Kidney (tissue), 14 donors: Measurements from ENCODE around the gene SLC35F1. TPM values are rescaled to one million over a fixed set of nuclear protein-coding genes. Genes with fewer than 3 reads are reported as not detected.

ENCODE experiments used
- DNase-seq, 5 donors: peaks; one replicate each; pipeline ENCODE4 v3.0.0-alpha.2; 2013 to 2020
- FAIRE-seq: peaks from 2 replicates; lab custom pipeline; 2012; peaks lifted over from hg19 to GRCh38; lab: Jason Lieb, UNC
- H3K27ac ChIP-seq, 2 donors: one replicate each; pipeline ENCODE4 v1.7.0; 2013; ENCODE audit warnings: low read depth in 2 of 2, low read length in 2 of 2, inconsistent platforms in 1 of 2
- H3K27me3 ChIP-seq: one replicate; pipeline ENCODE4 v1.7.1; 2013; ENCODE audit warnings: low read length, inconsistent platforms; ENCODE audit not compliant: control insufficient read depth, insufficient read depth
- H3K36me3 ChIP-seq, 3 donors: one replicate each; pipeline versions ENCODE4 v1.7.0 to v1.7.1; 2013; ENCODE audit warnings: low read length in 3 of 3, control low read depth in 1 of 3, inconsistent platforms in 1 of 3; ENCODE audit not compliant: insufficient read depth in 3 of 3, control insufficient read depth in 2 of 3
- H3K4me1 ChIP-seq, 3 donors: one replicate each; pipeline versions ENCODE4 v1.7.0 to v1.7.1; 2013; ENCODE audit warnings: low read length in 3 of 3, inconsistent platforms in 1 of 3, low read depth in 1 of 3; ENCODE audit not compliant: control insufficient read depth in 2 of 3, insufficient read depth in 2 of 3
- H3K4me3 ChIP-seq, 3 donors: one replicate each; pipeline versions ENCODE4 v1.7.0 to v1.8.1; 2013; ENCODE audit warnings: low read length in 3 of 3, control low read depth in 1 of 3, inconsistent platforms in 1 of 3
- H3K9ac ChIP-seq, 3 donors: one replicate each; pipeline versions ENCODE4 v1.7.0 to v1.7.1; 2013; ENCODE audit warnings: low read length in 3 of 3, control low read depth in 1 of 3, inconsistent platforms in 1 of 3
- H3K9me3 ChIP-seq, 3 donors: one replicate each; pipeline versions ENCODE4 v1.7.0 to v1.7.1; 2013; ENCODE audit warnings: low read length in 3 of 3, control low read depth in 1 of 3, inconsistent platforms in 1 of 3; ENCODE audit not compliant: control insufficient read depth in 2 of 3, insufficient read depth in 1 of 3
- CTCF ChIP-seq: IDR thresholded peaks from 3 replicates; pipeline ENCODE4 v1.5.1; 2012; ENCODE audit warnings: mild to moderate bottlenecking, moderate library complexity, borderline replicate concordance; ENCODE audit not compliant: insufficient read depth; ENCODE audit errors: extremely low read depth
- intact Hi-C: fragments of 100-400 bp; cut with DNase I; formaldehyde crosslinking; loops from one replicate; pipeline ENCODE4 v1.11.1; 2022
- polyA plus RNA-seq: library from polyadenylated mRNA; stranded (reverse); fragments of 350-450 nt; fragmentation: Illumina TruSeq; extraction: RNeasy Lipid Tissue Mini Kit (QIAGEN cat#74804); gene quantifications from one replicate; pipeline ENCODE4 v1.2.3, GENCODE V29; 2014; ENCODE audit warnings: low read depth, low replicate concordance; ENCODE audit not compliant: insufficient read depth
- total RNA-seq: library from RNA; stranded (reverse); fragmentation: NEBNext Ultra II Directional; extraction: Animal tissue kit (Norgen Biotek cat#: 25700); gene quantifications from one replicate; pipeline ENCODE4 v1.2.1, GENCODE V29; 2021
- donor health status: control.
- donor health status: control.
- donor health status: control.
- donor health status: control.
- donor health status: control.
- donor health status: DM: yes; HTN: yes; CAD: no.
- donor health status: Normal renal cell carcinoma (clear cell type).

The SLC35F1 gene
- total and polyA plus RNA-seq, 2 donors from 2014 or later: 0.28 to 0.63 TPM

GRCh38 chr6:118263921-118264486 lies 356.9 kb downstream of the SLC35F1 start:
- Histone ChIP-seq H3K27ac (no peak overlapping the region), H3K9ac (no peak overlapping the region), H3K9me3 (no peaks in the 10 kb centered on the region), H3K36me3 (no peaks in the 10 kb centered on the region), H3K4me1 (no peaks in the 10 kb centered on the region), H3K4me3 (no peak overlapping the region), H3K27me3 (no peaks in the 10 kb centered on the region)
- FAIRE-seq (no peak), DNase-seq (peak in 3 of 5 donors; percentile 35 to 78 (median 65))
- peak; percentile 16 for TF ChIP-seq CTCF
- intact Hi-C loops: no loop called here

- H3K4me3 ChIP-seq: no peak overlapping the region
- H3K36me3 ChIP-seq: no peaks in the 10 kb centered on the region
- intact Hi-C loops: no loop called here
- no peak overlapping the region for H3K27ac ChIP-seq
- H3K9ac ChIP-seq: no peak overlapping the region
- H3K9me3 ChIP-seq: no peaks in the 10 kb centered on the region
- DNase-seq (no peak), FAIRE-seq (no peak)
- H3K27me3 ChIP-seq: no peaks in the 10 kb centered on the region
- H3K4me1 ChIP-seq: no peaks in the 10 kb centered on the region
- no peak for TF ChIP-seq CTCF
Measured at GRCh38 chr6:118269659-118270058, 362.6 kb downstream of the SLC35F1 start.

DNA sequence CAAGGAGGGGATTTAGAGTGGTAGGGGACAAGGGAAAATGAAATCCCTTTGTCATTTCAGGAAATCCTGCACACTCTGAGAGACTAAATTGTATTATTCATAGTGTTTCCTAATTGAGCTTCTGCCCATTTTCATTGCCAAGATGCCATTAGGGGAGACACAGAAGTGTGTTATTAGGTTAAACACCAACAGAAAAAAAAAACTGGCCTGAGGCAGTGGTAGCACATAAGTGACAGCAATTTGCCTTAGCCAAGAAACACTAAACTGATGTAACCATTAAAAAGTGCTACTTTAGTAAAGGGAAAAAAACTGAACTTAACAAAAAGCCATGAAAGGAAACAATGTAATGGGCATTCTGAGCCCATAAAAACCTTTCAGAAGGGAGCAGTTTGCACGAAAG lies 370.6 kb downstream of the SLC35F1 start:
- no peak overlapping the region for H3K4me3 ChIP-seq
- FAIRE-seq (no peak), DNase-seq (peak in 2 of 5 donors; percentile 38 to 44)
- H3K27ac ChIP-seq: no peak overlapping the region
- no peaks in the 10 kb centered on the region for H3K4me1 ChIP-seq
- H3K9me3 ChIP-seq: no peaks in the 10 kb centered on the region
- H3K27me3 ChIP-seq: no peaks in the 10 kb centered on the region
- intact Hi-C loops: no loop called here
- H3K36me3 ChIP-seq: no peaks in the 10 kb centered on the region
- no peak for TF ChIP-seq CTCF
- no peak overlapping the region for H3K9ac ChIP-seq

DNA sequence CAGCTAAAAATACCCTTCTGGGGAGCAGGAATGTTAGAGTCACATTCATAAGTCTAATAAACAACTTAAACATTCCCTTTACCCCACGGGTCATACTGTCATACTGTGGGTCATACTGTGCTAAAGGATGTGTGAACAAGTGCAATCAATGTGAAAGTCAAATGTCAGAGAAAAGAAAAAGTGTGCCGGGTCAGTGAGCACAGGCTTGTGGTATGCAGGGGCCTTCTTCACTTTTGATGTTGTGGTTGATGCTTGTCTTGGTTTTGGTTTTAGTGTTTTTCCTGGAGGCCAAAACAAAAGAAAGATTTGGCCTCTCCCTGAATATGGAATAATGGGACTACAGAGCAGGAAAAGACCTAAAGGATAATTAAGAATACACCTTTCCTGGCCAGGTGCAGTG lies 373.1 kb downstream of the SLC35F1 start:
- H3K36me3 ChIP-seq: no peaks in the 10 kb centered on the region
- H3K9ac ChIP-seq: no peak overlapping the region
- H3K4me3 ChIP-seq: no peak overlapping the region
- DNase-seq (peak in 1 of 5 donors; percentile 3), FAIRE-seq (no peak)
- H3K27ac ChIP-seq: no peak overlapping the region
- no peaks in the 10 kb centered on the region for H3K27me3 ChIP-seq
- intact Hi-C loops: loop anchor here (10.0 kb wide), 1 partner anchor 495 kb away; no protein-coding TSS in a partner anchor
- H3K4me1 ChIP-seq: no peaks in the 10 kb centered on the region
- TF ChIP-seq CTCF: no peak
- no peaks in the 10 kb centered on the region for H3K9me3 ChIP-seq
